ENCODE data around the gene C2orf92. TPM values are rescaled to one million over a fixed set of nuclear protein-coding genes. Genes with fewer than 3 reads are reported as not detected.
"Not testable (repeated sequence)": the region's sequence is repeated elsewhere in the genome, so short reads cannot be mapped to it uniquely, and the experiment has no call there.

The C2orf92 gene
- total RNA-seq: 11.0 TPM

DNA sequence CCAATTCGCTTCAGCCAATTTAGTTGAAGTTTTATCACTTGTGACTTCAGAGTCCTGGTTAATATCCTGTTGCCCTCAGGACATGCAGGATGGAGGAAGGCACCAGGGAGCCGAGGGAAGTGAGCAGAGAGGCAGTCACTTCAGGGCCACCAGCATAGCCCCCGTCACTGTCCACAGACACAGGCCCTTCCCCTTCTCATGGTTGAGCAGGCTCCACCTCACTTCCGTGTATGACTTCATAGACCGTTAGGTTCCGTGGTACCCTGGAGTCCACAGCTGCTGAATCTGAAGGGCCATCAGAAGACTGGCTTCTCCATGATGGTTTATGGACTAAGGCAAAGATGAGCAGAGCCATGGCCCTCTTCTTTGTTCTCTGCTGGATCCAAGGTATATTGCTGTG lies at the start of gene C2orf92:
TSS of gene C2orf92 (plus strand) at position 266 of the 400 bp plus-strand sequence. CDS start at position 342, 76 bp downstream.
- Histone ChIP-seq H3K9me3 (no peaks in the 10 kb centered on the region), H3K36me3 (no peaks in the 10 kb centered on the region), H3K27me3 (no peaks in the 10 kb centered on the region), H3K4me1 (peaks cover 9% of the 10 kb centered on the region), H3K27ac (no peak within 1 kb of the TSS), H3K4me3 (no peak within 1 kb of the TSS)
- intact Hi-C loops (cut with DNase I): no loop called here
- no peak for TF ChIP-seq POLR2AphosphoS5 (IDR thresholded peaks at IDR 0.05; ENCODE audit: insufficient read depth in 1 of 2, low read depth in 1 of 2)
- TF ChIP-seq, protein P1, sequence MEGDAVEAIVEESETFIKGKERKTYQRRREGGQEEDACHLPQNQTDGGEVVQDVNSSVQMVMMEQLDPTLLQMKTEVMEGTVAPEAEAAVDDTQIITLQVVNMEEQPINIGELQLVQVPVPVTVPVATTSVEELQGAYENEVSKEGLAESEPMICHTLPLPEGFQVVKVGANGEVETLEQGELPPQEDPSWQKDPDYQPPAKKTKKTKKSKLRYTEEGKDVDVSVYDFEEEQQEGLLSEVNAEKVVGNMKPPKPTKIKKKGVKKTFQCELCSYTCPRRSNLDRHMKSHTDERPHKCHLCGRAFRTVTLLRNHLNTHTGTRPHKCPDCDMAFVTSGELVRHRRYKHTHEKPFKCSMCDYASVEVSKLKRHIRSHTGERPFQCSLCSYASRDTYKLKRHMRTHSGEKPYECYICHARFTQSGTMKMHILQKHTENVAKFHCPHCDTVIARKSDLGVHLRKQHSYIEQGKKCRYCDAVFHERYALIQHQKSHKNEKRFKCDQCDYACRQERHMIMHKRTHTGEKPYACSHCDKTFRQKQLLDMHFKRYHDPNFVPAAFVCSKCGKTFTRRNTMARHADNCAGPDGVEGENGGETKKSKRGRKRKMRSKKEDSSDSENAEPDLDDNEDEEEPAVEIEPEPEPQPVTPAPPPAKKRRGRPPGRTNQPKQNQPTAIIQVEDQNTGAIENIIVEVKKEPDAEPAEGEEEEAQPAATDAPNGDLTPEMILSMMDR (IDR thresholded peaks at IDR 0.05): no peak
- no peak for TF ChIP-seq POLR2A (IDR thresholded peaks at IDR 0.05)
- no peak for DNase-seq (ENCODE audit: extremely low spot score in 2 of 2)

DNA sequence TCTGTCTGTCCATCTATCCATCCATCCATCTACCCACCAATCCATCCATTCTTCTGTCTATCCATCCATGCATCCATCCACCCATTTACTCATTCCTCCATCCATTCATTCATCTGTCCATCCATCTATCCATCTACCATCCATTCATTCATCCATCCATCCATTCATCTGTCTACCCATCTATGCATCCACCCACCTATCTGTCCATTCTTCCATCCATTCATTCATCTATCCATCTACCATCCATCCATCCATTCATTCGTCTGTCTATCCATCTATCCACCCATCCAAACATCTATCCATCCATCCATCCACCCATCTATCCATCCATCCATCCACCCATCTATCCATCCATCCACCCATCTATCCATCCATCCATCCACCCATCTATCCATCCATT lies 49.0 kb upstream of the C2orf92 start:
- H3K36me3 ChIP-seq; intact Hi-C loops (cut with DNase I); H3K4me3 ChIP-seq: not testable (repeated sequence)

DNA sequence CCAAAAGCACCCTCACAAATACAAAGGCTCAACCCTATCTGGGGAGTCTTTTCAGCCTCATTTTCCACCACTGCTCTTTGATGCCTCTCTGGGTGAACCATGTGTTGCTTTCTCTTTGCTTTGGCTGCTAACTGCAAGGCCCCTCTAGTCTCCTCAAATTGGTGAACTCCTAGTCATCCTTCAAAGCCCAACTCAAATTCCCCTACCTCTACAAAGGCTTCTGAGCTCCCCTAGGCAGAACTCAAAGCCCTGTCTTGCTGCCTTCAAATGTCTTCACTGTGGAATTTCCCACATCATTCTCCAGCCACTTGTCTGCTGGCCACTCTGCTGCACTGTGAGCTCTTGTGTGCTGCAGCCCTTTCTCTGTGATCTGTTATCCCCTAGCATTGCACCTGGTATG lies 46.5 kb upstream of the C2orf92 start:
- DNase-seq (ENCODE audit: extremely low spot score in 2 of 2); intact Hi-C loops (cut with DNase I); H3K27me3 ChIP-seq; H3K4me1 ChIP-seq; H3K27ac ChIP-seq; H3K36me3 ChIP-seq; H3K4me3 ChIP-seq; H3K9me3 ChIP-seq: not testable (repeated sequence)

More for the DNA sequence above, 49.0 kb upstream of the C2orf92 start:
- DNase-seq (ENCODE audit: extremely low spot score in 2 of 2); H3K4me1 ChIP-seq; H3K9me3 ChIP-seq; H3K27me3 ChIP-seq; H3K27ac ChIP-seq: not testable (repeated sequence)

DNA sequence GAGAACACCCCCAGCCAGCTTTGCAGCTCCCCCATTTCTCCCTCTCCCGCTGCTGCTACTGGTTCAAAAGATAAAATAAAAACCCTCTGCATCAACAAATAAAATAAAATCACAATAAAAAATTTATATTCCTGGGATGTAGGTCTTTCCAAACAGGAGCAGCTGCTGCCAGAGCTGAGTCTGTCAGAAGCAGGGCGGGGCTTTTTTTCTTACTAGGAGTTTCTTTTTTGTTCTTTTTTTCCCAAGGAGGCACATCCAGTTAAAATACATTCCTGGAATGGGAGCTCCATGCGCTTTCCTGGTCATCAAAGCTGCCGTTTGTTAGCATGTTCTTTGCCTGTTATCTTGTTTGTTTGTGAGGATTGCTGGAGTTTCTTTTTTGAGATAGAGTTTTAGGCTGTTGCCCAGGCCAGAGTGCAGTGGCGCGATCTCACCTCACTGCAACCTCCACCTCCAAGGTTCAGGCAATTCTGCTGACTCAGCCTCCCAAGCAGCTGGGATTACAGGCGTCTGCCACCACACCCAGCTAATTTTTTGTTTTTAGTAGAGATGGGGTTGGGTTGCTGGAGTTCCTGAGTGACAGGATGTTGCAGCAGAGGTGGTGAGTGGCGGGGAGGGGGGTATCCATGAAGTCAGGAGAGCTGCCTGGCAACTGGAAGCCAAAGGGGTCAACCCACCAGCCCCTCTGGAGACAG lies 44.0 kb upstream of the C2orf92 start:
- intact Hi-C loops (cut with DNase I); H3K27me3 ChIP-seq; DNase-seq (ENCODE audit: extremely low spot score in 2 of 2); H3K4me3 ChIP-seq; H3K9me3 ChIP-seq; H3K4me1 ChIP-seq; H3K36me3 ChIP-seq; H3K27ac ChIP-seq: not testable (repeated sequence)

DNA sequence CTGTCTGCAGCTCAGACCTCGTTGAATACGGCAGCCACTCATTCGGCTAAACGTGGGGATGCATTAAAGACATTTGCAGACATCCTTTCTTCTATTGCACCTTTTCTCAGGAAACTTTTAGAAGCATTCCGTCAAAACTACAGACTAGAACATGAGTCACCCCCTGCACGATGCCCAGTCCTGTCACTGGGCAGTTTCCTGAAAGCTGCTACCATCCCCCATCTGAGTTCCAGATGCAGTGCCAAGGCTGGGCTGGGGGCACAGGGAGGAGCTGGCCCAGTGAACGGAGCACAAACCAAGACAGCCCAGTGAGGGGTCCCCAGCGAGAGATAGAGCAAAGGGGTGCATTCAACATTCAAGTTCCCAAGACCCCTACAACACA lies 43.5 kb upstream of the C2orf92 start:
- H3K27ac ChIP-seq; H3K4me1 ChIP-seq; H3K36me3 ChIP-seq; H3K4me3 ChIP-seq; DNase-seq (ENCODE audit: extremely low spot score in 2 of 2); H3K9me3 ChIP-seq; H3K27me3 ChIP-seq; intact Hi-C loops (cut with DNase I): not testable (repeated sequence)

DNA sequence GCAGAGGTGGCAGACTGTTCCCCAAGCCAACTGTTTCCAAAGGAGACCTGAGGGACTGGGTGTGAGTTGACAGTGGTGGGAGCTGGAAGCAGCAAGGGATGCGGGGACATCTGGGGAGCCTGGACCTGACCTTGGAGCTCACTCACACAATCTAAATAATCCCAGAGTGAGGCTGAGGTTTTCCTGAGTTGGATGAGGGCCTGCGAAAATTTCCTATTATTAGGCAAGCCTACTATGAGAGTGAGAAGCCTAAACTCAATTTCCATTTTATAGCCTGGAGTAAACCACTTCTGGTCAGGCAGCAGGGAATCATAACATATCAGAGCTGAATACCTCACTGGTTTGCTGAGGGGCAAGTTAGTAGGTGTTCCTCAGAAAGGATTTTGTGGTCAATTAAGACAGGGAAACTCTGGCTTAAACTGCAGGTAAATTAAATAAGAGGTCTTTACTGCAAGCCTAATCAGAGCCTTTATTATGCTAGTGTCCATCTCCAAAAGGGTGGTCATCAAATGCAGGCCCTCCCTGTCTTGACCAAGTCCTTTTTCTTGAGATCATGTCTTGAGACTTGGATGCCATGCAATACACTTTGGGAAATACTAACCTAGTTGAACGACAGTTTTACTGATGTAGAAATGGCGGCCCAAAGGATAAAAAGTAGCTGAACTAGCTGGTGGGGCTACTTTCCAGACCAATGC lies 25.3 kb upstream of the C2orf92 start:
- Histone ChIP-seq H3K36me3 (peaks cover 0 to 17% of the 10 kb centered on the region in 2 donors), H3K4me1 (peaks cover 21% of the 10 kb centered on the region), H3K27ac (no peak overlapping the region), H3K4me3 (no peak overlapping the region), H3K27me3 (no peaks in the 10 kb centered on the region), H3K9me3 (no peaks in the 10 kb centered on the region)
- intact Hi-C loops (cut with DNase I): no loop called here
- TF ChIP-seq POLR2AphosphoS5 (IDR thresholded peaks at IDR 0.05; ENCODE audit: insufficient read depth in 1 of 2, low read depth in 1 of 2) (no peak), POLR2A (IDR thresholded peaks at IDR 0.05) (no peak)
- TF ChIP-seq, protein P1 (IDR thresholded peaks at IDR 0.05): no peak
- no peak for DNase-seq (ENCODE audit: extremely low spot score in 2 of 2)

DNA sequence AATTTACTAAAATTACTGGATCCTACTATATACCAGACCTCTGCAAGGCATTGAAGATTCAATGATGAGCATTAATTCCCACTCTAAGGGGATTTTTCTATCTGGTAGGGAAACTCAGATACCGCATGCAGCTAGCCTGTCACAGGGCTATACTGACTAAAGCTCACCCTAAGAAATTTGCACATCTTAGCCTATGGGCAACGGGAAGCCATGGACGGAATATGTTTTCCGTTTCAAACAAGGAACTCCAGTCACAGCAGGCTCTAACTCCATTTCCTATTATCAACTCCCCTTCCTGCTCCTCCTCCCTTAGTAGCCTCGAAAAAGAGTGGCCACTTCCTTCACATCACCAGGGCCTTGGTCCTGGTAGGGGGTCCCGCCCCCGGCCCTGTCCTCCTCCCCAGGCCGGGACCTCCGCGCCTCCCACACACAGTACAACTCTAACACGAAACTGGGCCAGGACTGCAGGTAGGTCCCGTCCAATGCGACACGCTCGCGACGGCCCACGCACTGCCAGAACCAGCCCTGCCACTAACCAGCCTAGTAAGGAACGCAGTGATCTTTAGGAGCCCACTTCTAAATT lies 24.3 kb upstream of the C2orf92 start:
- intact Hi-C loops (cut with DNase I): no loop called here
- DNase-seq (ENCODE audit: extremely low spot score in 2 of 2): no peak

More for the DNA sequence above, 24.3 kb upstream of the C2orf92 start:
- Histone ChIP-seq H3K27ac (peak overlapping the region; percentile 96), H3K9me3 (no peaks in the 10 kb centered on the region), H3K27me3 (no peaks in the 10 kb centered on the region), H3K4me1 (peaks cover 21% of the 10 kb centered on the region), H3K4me3 (peak overlapping the region; percentile 74 to 97), H3K36me3 (peaks cover 0 to 23% of the 10 kb centered on the region in 2 donors)
- TF ChIP-seq POLR2A (IDR thresholded peaks at IDR 0.05) (no peak), POLR2AphosphoS5 (IDR thresholded peaks at IDR 0.05; ENCODE audit: insufficient read depth in 1 of 2, low read depth in 1 of 2) (no peak)
- TF ChIP-seq, protein P1 (IDR thresholded peaks at IDR 0.05): no peak

All from vagina (tissue), 2 donors.